IPS-18c (cell line): ENCODE data around the gene TTC28.

Experiments used
- H3K4me3 ChIP-seq: 2 replicates; pipeline ENCODE4 v1.7.0; 2013; ENCODE audit warnings: low read depth, mild to moderate bottlenecking, low read length, moderate library complexity; ENCODE audit not compliant: insufficient read depth
- H3K9me3 ChIP-seq: one replicate; pipeline ENCODE4 v1.6.1; 2013; ENCODE audit warnings: mild to moderate bottlenecking, low read length, moderate library complexity; ENCODE audit not compliant: control insufficient read depth, insufficient read depth

The TTC28 gene

GRCh38 chr22:28014211-28015045, 665.2 kb downstream of the TTC28 start:
- no peaks in the 10 kb centered on the region for H3K9me3 ChIP-seq
- H3K4me3 ChIP-seq = no peak overlapping the region

GRCh38 chr22:28013611-28014010, 666.0 kb downstream of the TTC28 start:
- H3K4me3 ChIP-seq = no peak overlapping the region
- no peaks in the 10 kb centered on the region for H3K9me3 ChIP-seq

- Histone ChIP-seq H3K4me3 (no peak overlapping the region), H3K9me3 (no peaks in the 10 kb centered on the region)
Observed at GRCh38 chr22:28012832-28013460, 666.7 kb downstream of the TTC28 start.

GRCh38 chr22:28009272-28009827, 670.3 kb downstream of the TTC28 start:
- Histone ChIP-seq H3K9me3 (no peaks in the 10 kb centered on the region), H3K4me3 (no peak overlapping the region)

GRCh38 chr22:28008649-28009048, 671.0 kb downstream of the TTC28 start:
- no peaks in the 10 kb centered on the region for H3K9me3 ChIP-seq
- no peak overlapping the region for H3K4me3 ChIP-seq

GRCh38 chr22:28008056-28008455, 671.6 kb downstream of the TTC28 start:
- H3K4me3 ChIP-seq = no peak overlapping the region
- H3K9me3 ChIP-seq = no peaks in the 10 kb centered on the region

- Histone ChIP-seq H3K9me3 (no peaks in the 10 kb centered on the region), H3K4me3 (no peak overlapping the region)
Observed at GRCh38 chr22:28006271-28006670, 673.4 kb downstream of the TTC28 start.

GRCh38 chr22:28005513-28005912, 674.1 kb downstream of the TTC28 start:
- Histone ChIP-seq H3K4me3 (no peak overlapping the region), H3K9me3 (no peaks in the 10 kb centered on the region)

- Histone ChIP-seq H3K9me3 (no peaks in the 10 kb centered on the region), H3K4me3 (no peak overlapping the region)
Observed at GRCh38 chr22:28004021-28004420, 675.6 kb downstream of the TTC28 start.

- Histone ChIP-seq H3K4me3 (no peak overlapping the region), H3K9me3 (no peaks in the 10 kb centered on the region)
Observed at GRCh38 chr22:28002863-28003565, 676.6 kb downstream of the TTC28 start.

- Histone ChIP-seq H3K9me3 (no peaks in the 10 kb centered on the region), H3K4me3 (no peak overlapping the region)
Observed at GRCh38 chr22:28002181-28002700, 677.4 kb downstream of the TTC28 start.

GRCh38 chr22:28001171-28001835, 678.3 kb downstream of the TTC28 start:
- Histone ChIP-seq H3K4me3 (no peak overlapping the region), H3K9me3 (no peaks in the 10 kb centered on the region)

GRCh38 chr22:28000361-28000760, 679.3 kb downstream of the TTC28 start:
- Histone ChIP-seq H3K9me3 (no peaks in the 10 kb centered on the region), H3K4me3 (no peak overlapping the region)

GRCh38 chr22:27999876-28000275, 679.8 kb downstream of the TTC28 start:
- Histone ChIP-seq H3K4me3 (no peak overlapping the region), H3K9me3 (no peaks in the 10 kb centered on the region)

GRCh38 chr22:27998511-27999410, 680.9 kb downstream of the TTC28 start:
- no peaks in the 10 kb centered on the region for H3K9me3 ChIP-seq
- no peak overlapping the region for H3K4me3 ChIP-seq

GRCh38 chr22:27997538-27997937, 682.1 kb downstream of the TTC28 start:
- H3K9me3 ChIP-seq = no peaks in the 10 kb centered on the region
- no peak overlapping the region for H3K4me3 ChIP-seq
